GM12878 (cell line): ENCODE results near the gene ZNF454. TPM values are rescaled to one million over a fixed set of nuclear protein-coding genes. Genes with fewer than 3 reads are reported as not detected.

ENCODE experiments used
- ATAC-seq: fragments of 200-7000 bp; cut with Tn5 transposase; 3 replicates; pipeline ENCODE4 v1.9.1; 2020; ENCODE audit warnings: mild to moderate bottlenecking, moderate library complexity
- BruUV-seq: library from RNA; stranded (reverse); fragments of 400-500 nt; replicated peaks from 2 replicates; lab custom pipeline; 2021; lab: Mats Ljungman, UMichigan
- CTCF ChIA-PET: fragments of 300-600 bp; sonication (Branson Sonifier 250); formaldehyde crosslinking; extraction: SDS; loops from one replicate; lab custom pipeline; 2021; ENCODE audit warnings: inconsistent platforms; lab: Yijun Ruan, JAX
- POLR2A ChIA-PET: fragments of 350-600 bp; formaldehyde crosslinking; extraction: SDS; loops from one replicate; lab custom pipeline; 2021; ENCODE audit warnings: inconsistent platforms; lab: Charles Lee
- RAD21 ChIA-PET: fragments of 300-600 bp; sonication (Branson Sonifier 250); formaldehyde crosslinking; loops from one replicate; lab custom pipeline; 2023; ENCODE audit warnings: antibody characterized with exemption; ENCODE audit not compliant: unreplicated experiment; lab: Charles Lee
- SMC1A ChIA-PET: fragments of 300-600 bp; sonication (Branson Sonifier 250); formaldehyde crosslinking; loops from one replicate; lab custom pipeline; 2023; ENCODE audit not compliant: unreplicated experiment, uncharacterized antibody; lab: Charles Lee
- DNase-seq: peaks from one replicate; pipeline ENCODE4 v3.0.0-alpha.2; 2011; ENCODE audit warnings: low read depth, low spot score
- FAIRE-seq: peaks from 3 replicates; lab custom pipeline; 2011; peaks lifted over from hg19 to GRCh38; lab: Jason Lieb, UNC
- H2AFZ ChIP-seq: 2 replicates; pipeline ENCODE4 v1.6.0; 2011; ENCODE audit warnings: low read depth, low read length, control low read depth; ENCODE audit not compliant: control insufficient read depth
- H3K27ac ChIP-seq: 2 replicates; pipeline ENCODE4 v1.5.1; 2011; ENCODE audit warnings: control low read depth; ENCODE audit not compliant: control insufficient read depth, insufficient read depth
- H3K27me3 ChIP-seq, 2 experiments: replicated peaks in 1 of 2; 2 replicates each; pipeline versions ENCODE4 v1.6.0 to v1.6.1; 2011; ENCODE audit warnings: low read length in 1 of 2; ENCODE audit not compliant: control insufficient read depth in 2 of 2, insufficient read depth in 2 of 2
- H3K36me3 ChIP-seq, 2 experiments: 2 replicates each; pipeline ENCODE4 v1.5.1; 2011; ENCODE audit warnings: low read length in 1 of 2; ENCODE audit not compliant: control insufficient read depth in 2 of 2, insufficient read depth in 2 of 2
- H3K4me1 ChIP-seq: 2 replicates; pipeline ENCODE4 v1.6.1; 2011; ENCODE audit warnings: mild to moderate bottlenecking, low read length, moderate library complexity, mixed read lengths; ENCODE audit not compliant: control insufficient read depth, insufficient read depth
- H3K4me2 ChIP-seq: 2 replicates; pipeline ENCODE4 v1.6.0; 2011; ENCODE audit warnings: control low read depth; ENCODE audit not compliant: control insufficient read depth, insufficient read depth
- H3K4me3 ChIP-seq: fragments of 200-600 bp; sonication (generic); 2 replicates; pipeline ENCODE4 v1.5.1; 2016
- H3K79me2 ChIP-seq: 2 replicates; pipeline ENCODE4 v1.6.0; 2011; ENCODE audit warnings: low read length; ENCODE audit not compliant: control insufficient read depth, insufficient read depth
- H3K9ac ChIP-seq: 2 replicates; pipeline ENCODE4 v1.8.0; 2011; ENCODE audit warnings: low read length, control low read depth, mixed read lengths; ENCODE audit not compliant: control insufficient read depth, insufficient read depth
- H3K9me3 ChIP-seq: replicated peaks from 3 replicates; pipeline ENCODE4 v1.5.1; 2011; ENCODE audit warnings: mild to moderate bottlenecking, low read length; ENCODE audit not compliant: control insufficient read depth, insufficient read depth
- H4K20me1 ChIP-seq: 2 replicates; pipeline ENCODE4 v1.6.0; 2011; ENCODE audit not compliant: control insufficient read depth, insufficient read depth
- BHLHE40 ChIP-seq, 2 experiments: fragments of 450-650 bp in 1 of 2; IDR thresholded peaks; 2 replicates each; pipeline ENCODE4 v1.6.1; 2011 to 2017; ENCODE audit warnings: low read depth in 2 of 2, borderline replicate concordance in 1 of 2, improper control_type of control experiment in 1 of 2, low read length in 1 of 2, mild to moderate bottlenecking in 1 of 2
- CBX5 ChIP-seq: sonication (generic); IDR thresholded peaks from 2 replicates; pipeline ENCODE4 v1.6.1; 2016; ENCODE audit warnings: low read depth, moderate library complexity, mild to moderate bottlenecking, inconsistent platforms
- JUNB ChIP-seq: IDR thresholded peaks from 2 replicates; pipeline ENCODE4 v1.6.1; 2016; ENCODE audit warnings: antibody characterized with exemption, mild to moderate bottlenecking
- JUND ChIP-seq: IDR thresholded peaks from 2 replicates; pipeline ENCODE4 v1.6.1; 2012; ENCODE audit warnings: low read depth, mild to moderate bottlenecking, low read length, improper control_type of control experiment, moderate library complexity
- PAX8 ChIP-seq: fragments of 450-650 bp; IDR thresholded peaks from 2 replicates; pipeline ENCODE4 v1.6.1; 2017; ENCODE audit warnings: mild to moderate bottlenecking, moderate library complexity
- POU2F2 ChIP-seq: IDR thresholded peaks from 3 replicates; pipeline ENCODE4 v1.6.1; 2011; ENCODE audit warnings: low read depth, mild to moderate bottlenecking, low read length, borderline replicate concordance
- TAF1 ChIP-seq: IDR thresholded peaks from 2 replicates; pipeline ENCODE4 v1.6.1; 2011; ENCODE audit warnings: mild to moderate bottlenecking, low read depth, low read length, borderline replicate concordance
- WGBS: methylation state at CpG from one replicate; pipeline ENCODE4 v1.1.6; 2016; ENCODE audit warnings: low lambda C conversion rate; ENCODE audit not compliant: insufficient replicate concordance, insufficient coverage; ENCODE audit errors: missing lambda C conversion rate; 5-methylcytosine and 5-hydroxymethylcytosine counted together
- in situ Hi-C: fragments of 300-500 bp; cut with MboI; formaldehyde crosslinking; loops from 9 replicates; pipeline ENCODE4 v1.14.3; 2018; ENCODE audit warnings: mixed read lengths
- intact Hi-C: fragments of 100-400 bp; cut with micrococcal nuclease; formaldehyde crosslinking; loops from one replicate; pipeline ENCODE4 v1.14.2; 2022; ENCODE audit not compliant: unreplicated experiment
- polyA plus RNA-seq, 11 experiments: library from polyadenylated mRNA; depleted of rRNA in 4 of 11; unstranded in 6 of 11; stranded (reverse) in 5 of 11; fragments of >200 nt; fragmentation: Nextera tagmentation in 4 of 11; fragmentation: Illumina TruSeq in 1 of 11; extraction: Ambion mirVana in 4 of 11; extraction: Trizol in 1 of 11; gene quantifications; 1 replicate in 1 of 11; 2 replicates in 10 of 11; pipeline versions ENCODE4 v1.2.1 to v1.2.3, GENCODE V29; 2011 to 2016; ENCODE audit warnings: inconsistent platforms in 2 of 11, missing spikeins in 2 of 11, low read depth in 1 of 11
- total RNA-seq, 4 experiments: library from RNA; depleted of rRNA in 3 of 4; stranded (reverse); fragments of >200 nt in 3 of 4; fragmentation: Illumina TruSeq in 1 of 4; extraction: Trizol in 1 of 4; gene quantifications; 2 replicates each; pipeline versions ENCODE4 v1.2.1 to v1.2.3, GENCODE V29; 2013 to 2021
- TF ChIP-seq, protein P1 (sequence below): IDR thresholded peaks from 2 replicates; pipeline ENCODE4 v1.6.1; 2012; ENCODE audit warnings: mild to moderate bottlenecking, low read depth, low read length

The ZNF454 gene
- total and polyA plus RNA-seq, 10 of the 15 experiments (the other 5 are each of a cell fraction or from before 2014, with no cell fraction given) = not detected

DNA sequence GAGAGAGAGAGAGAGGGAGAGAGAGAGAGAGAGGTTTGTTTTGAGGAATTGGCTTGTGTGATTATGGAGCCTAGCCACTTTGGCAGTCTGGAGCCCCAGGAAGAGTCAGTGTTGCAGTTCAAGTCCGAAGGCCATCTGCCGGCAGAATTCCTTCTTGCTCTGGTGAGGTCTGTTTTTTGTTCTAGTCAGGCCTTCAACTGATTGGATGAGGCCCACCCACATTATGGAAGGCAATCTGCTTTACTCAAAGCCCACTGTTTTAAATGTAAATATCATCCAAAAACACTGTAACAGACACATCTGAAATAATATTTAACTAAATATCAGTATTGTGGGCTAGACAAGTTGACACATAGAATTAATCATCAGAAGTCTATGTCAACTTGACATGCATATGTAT, 65.6 kb downstream of the ZNF454 start:
- Histone ChIP-seq H3K4me1 (no peaks in the 10 kb centered on the region), H3K9ac (no peak overlapping the region), H3K4me3 (no peak overlapping the region), H3K27me3 (no peaks in the 10 kb centered on the region)
- in situ Hi-C loops = no loop called here
- WGBS = 86% methylated on average over 2 of the region's 2 CpGs
- no peak for FAIRE-seq
- ChIA-PET POLR2A (no interaction called here), CTCF (no interaction called here)
- ATAC-seq = no peak
- TF ChIP-seq POU2F2 (no peak), BHLHE40 (IDR thresholded peaks at IDR 0.05; ENCODE audit: borderline replicate concordance in 1 of 2, low read depth in 2 of 2, low read length in 1 of 2) (no peak), JUNB (no peak), TAF1 (no peak), JUND (no peak), PAX8 (no peak), CBX5 (no peak)
- TF ChIP-seq, protein P1, sequence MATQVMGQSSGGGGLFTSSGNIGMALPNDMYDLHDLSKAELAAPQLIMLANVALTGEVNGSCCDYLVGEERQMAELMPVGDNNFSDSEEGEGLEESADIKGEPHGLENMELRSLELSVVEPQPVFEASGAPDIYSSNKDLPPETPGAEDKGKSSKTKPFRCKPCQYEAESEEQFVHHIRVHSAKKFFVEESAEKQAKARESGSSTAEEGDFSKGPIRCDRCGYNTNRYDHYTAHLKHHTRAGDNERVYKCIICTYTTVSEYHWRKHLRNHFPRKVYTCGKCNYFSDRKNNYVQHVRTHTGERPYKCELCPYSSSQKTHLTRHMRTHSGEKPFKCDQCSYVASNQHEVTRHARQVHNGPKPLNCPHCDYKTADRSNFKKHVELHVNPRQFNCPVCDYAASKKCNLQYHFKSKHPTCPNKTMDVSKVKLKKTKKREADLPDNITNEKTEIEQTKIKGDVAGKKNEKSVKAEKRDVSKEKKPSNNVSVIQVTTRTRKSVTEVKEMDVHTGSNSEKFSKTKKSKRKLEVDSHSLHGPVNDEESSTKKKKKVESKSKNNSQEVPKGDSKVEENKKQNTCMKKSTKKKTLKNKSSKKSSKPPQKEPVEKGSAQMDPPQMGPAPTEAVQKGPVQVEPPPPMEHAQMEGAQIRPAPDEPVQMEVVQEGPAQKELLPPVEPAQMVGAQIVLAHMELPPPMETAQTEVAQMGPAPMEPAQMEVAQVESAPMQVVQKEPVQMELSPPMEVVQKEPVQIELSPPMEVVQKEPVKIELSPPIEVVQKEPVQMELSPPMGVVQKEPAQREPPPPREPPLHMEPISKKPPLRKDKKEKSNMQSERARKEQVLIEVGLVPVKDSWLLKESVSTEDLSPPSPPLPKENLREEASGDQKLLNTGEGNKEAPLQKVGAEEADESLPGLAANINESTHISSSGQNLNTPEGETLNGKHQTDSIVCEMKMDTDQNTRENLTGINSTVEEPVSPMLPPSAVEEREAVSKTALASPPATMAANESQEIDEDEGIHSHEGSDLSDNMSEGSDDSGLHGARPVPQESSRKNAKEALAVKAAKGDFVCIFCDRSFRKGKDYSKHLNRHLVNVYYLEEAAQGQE = no peak
- TF ChIP-seq, all 136 proteins: peak for 0
- no peak overlapping the region for H2AFZ ChIP-seq
- H3K9me3 ChIP-seq = no peaks in the 10 kb centered on the region; the same call in 2 of the 3 replicates
- no peaks in the 10 kb centered on the region for H3K79me2 ChIP-seq
- BruUV-seq = no TSS peak
- H3K4me2 ChIP-seq = no peak overlapping the region
- intact Hi-C loops = no loop called here
- ChIA-PET SMC1A (no interaction called here), RAD21 (no interaction called here)
- no peaks in the 10 kb centered on the region for H3K36me3 ChIP-seq
- no peaks in the 10 kb centered on the region for H4K20me1 ChIP-seq
- DNase-seq = no peak
- no peak overlapping the region for H3K27ac ChIP-seq
